DMS 273 treated with DMSO at 0.1 percent for 48 hours (cell line): ENCODE results near the gene SEC24D.

Source experiments
- DNase-seq: peaks from one replicate; lab custom pipeline; 2025; lab: John Stamatoyannopoulos, UW

Gene SEC24D

DNA sequence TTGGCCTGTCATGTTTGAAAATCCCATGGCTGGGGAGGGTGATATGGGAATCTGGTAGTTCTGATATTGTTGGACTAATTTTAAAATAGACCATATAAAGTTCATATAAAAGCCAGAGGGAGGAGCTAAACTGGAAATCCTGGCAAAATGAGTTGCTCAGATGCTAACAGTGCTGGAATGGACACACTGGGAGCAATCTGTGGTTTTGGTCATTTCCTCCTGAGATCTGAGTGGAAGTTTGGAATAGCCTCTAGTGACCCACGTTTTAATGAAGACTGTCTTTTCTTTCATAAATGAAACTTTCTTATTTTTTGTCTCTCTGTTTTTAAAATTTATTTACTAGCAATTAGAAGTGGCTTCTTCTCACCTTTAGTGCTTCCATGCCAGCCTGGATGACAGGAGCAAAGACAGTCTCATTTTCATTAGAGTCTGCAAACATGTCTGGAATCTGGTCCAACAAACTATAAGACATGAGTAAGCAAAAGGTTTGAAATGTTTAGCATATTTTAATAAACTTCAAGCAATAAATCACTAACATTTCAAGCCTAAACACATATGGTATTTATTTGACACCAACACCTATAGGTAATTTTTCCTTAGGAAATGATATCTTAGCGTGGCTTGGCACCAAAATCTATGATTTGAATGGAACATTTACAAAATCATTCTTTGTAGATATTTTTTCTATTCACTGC is 84.2 kb downstream of the SEC24D start:
- DNase-seq = no peak

DNA sequence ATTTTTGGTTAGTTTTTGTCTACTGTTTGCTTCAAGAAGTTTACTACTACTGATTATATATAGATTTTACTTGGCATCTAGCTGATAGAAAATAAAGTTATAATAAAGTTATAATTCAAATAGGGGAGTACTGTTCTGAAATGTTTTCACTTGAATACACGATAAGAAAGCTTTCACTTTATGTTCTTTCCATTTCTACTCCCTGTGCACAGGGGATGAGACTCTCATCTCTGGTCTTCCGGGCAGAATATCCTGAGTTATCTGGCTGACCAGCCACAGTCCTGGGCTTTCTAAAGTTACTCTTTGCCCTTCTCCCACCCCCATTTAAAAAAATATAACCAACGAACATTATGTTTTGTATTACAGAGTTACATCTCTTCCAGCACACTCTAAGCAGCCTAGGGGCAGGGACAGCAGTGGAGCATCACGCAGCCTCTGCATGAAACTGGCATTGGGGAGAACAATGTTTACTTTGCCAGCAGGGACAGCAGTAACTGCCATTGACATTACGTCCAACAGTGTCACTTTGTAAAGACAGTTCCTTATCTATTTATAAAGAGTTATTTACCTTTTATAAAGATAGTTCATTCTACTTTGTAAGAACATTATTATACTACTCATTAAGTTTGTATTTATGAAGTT is 86.5 kb downstream of the SEC24D start:
- DNase-seq = no peak

DNA sequence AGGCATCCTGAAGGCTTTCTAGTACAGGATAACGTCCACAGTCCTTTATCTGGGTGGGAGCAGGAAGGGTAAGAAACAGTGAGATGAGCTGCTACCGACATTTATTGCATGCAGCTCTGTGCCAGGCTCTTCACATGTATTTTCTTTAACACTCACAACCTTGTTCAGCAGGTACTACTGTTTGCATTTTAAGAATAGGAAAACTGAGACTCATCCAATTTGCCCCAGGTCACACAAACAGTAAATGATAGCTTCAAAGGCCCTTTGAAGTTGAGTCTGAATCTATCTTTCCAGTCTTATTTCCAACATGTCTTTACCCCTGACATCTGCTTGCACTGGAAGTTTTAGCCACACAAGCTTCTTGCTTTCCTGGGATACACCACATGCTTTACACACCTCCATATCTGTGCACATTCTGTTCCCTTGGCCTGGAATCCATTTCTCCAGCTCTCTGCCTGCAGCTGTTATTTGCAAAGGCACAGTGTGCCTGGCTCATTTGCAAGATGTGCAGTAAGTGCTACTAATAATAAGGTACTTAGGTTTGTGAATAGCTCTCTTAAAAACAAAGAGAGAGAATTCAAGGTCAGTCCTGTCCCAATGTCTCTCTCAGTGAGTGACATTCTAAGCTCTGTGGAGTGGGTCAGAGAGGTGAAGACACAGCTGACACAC is 89.5 kb downstream of the SEC24D start:
- no peak for DNase-seq

DNA sequence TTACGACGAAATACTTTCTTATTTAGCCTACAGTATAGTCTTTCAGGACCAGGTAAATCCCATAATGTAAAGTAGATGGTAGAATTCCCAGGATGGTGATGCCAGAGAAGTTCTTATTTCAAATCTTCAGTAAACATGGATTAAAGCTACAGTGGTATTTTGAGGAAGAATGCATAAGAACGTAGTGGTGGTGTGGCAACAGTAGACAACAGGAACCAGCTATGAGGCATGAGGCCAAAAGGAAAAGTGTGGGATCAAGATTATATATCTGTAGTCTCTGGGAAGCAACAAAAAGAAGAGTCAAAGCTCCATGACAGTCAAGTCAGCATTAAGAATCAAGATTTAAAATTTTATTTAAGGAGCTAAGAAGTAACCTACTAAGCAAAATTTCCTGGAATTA is 90.6 kb downstream of the SEC24D start:
- DNase-seq = no peak

DNA sequence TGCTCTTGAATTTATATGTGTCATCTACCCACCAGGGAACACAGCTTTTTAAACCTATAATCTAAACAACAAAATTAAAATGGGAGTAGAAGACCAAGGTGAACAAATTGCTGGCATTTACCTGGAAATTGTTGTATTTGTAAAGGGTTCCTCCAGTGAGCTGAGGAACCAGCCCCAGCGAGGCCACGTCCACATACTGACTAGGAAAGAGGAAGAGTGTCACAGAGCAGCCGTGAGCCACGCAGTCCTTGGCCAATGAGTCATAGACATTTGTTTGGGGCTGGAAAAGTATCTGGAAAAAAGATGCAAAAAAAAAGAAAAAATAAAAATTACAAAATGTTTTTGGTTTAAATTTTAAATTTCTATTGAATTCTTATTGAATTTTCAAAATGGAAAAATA is 92.1 kb downstream of the SEC24D start:
- DNase-seq = no peak

DNA sequence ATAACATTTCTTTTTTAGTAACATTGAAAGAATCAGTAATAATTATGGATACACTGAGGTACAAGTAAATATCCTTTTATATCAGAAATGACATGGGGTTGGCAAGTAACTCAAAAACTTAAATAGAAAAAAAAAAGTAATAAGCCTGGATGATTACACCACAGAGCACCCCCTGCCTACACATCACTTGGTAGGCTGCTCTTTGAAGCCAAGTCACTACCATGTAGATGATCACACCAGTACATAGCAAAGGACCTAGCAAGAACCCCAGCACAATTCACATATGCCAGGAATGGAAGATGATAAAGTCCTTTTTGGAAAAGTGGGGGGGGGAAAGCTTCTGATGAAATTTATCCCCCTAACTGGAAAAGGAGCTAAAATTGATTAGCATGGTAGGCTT is 93.9 kb downstream of the SEC24D start:
- DNase-seq = no peak

DNA sequence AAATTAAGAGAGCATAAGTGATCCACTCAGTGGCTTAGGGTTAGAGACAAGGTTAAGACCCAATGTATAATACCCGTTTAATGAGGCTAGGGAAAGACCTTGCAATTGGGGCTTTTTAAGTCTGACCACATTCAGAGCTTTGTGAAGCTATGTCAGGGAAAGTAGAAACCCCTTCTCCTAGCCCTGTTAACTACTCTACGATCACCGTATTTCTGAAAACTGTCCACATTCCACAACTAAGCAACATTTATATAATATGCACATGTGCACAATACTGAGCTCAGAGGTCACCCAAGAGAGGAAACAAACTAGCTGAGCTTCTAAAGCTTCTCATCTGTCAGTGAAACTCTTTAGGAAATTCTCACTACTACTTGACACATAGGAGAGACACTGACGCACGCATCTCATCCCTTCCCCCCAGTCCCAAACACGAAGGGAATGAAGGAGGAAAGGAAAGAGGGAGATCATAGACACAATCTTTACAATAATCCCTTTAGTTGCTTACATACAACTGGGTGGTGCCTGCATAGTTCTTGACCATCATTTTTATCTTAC is 94.5 kb downstream of the SEC24D start:
- DNase-seq = no peak

DNA sequence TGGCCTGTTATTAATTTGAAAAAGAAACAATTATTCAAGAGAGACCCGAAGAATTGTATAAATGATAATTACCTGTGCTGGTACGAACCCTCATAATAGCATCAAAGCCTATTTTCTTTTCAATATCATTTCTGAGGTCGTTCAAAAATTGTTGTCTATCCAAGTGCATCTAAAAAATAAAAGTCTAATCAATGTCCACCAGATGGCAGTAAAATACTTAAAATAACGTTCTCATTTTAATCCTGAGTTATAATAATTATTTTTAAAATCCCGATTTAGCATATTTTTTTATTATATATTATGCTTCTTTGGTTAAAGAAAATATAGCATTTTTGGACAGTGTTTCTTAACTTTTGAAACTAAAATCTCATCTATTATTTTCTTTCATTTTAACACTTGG is 95.1 kb downstream of the SEC24D start:
- no peak for DNase-seq

DNA sequence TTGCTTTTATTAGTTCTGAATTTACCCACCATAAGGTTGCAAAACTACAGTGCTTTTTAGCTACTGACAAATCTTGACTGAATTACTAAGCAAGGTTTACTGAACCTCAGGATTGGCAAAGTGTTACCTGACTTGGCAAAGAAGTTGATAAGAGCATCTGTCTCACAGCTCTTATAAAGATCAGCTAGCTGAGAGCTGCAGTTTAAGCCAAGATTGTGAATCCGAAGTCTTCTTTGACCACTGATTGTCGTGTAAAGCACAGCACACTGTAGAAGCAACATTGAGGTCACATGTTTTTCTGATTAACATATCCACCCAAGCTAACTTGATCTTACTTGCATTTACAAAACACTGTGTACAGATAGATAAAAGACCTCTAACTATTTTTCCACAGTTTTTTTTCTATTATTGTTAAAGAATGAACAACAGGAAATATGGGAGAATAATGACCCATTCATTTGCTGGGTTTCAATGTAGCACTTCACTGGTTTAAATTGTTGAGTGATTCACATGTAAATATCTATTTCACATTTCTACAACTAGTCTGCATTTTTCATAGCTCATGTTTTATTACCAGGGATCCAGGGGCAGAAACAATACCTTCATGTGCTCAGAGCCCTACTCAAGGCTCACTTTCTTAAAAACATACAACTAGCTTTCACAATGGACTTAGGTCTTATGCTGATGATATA is 96.8 kb downstream of the SEC24D start:
- no peak for DNase-seq

DNA sequence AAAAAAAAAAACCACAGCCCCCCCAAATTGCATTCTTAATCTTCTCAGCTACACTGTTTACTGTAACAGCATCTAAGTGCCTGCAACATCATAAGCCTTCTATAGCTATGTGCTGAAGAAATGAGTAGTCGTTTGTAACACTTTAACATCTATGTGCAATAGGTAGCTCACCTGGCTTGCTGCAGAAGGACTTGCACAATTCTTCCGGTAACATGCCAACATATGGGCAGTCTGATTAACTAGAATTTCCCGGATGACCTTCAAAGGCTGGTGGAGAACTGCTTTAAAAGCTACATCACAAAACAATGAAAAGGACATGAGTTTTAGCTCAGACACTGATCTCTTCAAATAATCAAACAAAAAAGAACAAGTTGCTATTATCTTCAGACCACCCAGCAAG is 97.8 kb downstream of the SEC24D start:
- no peak for DNase-seq

DNA sequence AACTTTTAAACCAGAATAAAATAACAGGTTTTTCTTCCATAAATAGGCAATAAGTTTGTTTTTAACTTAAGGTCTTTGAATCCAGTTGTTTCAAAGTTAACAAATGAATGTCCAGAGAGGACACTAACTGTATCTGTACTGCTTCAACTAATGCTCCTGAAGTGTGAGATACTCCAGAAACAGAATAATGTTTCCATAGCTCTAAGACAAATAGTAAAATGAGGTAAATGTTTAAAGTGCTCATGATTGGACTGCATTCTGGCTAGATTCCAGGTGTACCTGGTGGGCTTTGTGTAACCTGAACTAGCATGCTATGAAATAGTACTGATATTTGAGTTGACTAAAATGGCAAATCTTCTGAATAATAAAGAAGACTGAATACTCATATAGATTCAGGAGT is 99.0 kb downstream of the SEC24D start:
- no peak for DNase-seq

DNA sequence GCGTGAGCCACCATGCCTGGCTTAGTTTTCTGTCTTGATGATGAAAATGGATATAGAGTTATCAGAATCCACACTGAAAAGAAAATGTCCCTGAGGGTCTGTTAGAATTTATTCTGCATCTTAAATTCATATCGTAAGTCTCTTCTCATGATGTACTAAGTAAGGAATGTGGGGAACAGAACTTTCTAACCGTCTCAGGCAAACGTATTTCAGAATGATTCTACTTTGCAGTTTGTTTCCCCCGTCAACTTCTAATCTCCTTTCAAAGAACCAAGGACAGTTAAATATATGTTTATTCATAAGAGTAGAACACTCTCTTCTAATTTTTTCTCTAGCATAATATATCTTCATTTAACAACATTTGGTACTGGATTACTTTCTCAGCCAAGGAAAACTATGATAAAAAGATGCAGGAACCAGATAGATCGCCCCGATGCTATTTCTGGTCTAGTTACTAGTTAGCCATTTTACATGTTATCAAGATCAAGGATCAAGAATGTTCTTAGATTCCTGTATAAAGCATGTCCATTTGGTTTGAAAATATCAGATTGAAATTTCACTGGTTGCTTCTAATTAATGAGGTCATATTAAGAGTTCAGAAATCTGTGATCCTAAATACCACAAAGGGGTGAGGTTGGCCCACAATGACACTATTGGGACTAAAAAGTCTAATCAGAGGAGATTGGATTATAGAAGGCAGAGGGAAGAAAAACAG is 101.3 kb downstream of the SEC24D start:
- DNase-seq = no peak

DNA sequence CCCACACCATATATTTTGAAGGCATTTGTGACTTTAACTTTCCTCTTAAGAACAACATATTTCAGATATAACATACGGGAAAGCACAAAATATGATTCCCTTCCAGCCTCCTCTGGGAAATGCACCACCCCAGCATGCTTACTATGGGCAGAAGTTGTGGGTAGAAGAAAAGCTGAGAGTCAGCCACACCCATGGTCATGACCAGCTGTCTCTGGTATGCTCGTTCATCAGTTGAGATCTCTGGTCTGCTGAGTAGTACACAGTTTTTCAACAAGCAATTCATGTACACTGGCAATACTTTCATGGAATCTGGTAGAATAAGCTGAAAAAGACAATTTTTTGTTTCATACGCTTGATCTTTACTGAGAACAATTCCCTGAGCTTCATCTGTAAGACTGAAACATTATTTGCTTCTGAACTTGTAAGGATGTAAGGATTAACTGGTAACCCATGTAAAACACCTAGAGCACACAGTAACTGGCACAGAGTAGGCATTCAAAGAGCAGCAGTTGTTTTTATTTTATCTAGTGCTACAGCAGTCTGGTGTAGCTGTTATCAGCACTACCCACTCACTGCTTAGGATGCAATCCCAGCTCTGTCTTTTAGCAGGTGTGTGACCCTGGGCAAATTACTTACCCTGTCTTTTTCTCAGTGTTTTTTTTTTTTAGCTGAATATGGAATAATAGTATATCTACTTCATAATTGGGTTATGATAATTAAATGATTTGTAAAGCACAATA is 103.2 kb downstream of the SEC24D start:
- no peak for DNase-seq

DNA sequence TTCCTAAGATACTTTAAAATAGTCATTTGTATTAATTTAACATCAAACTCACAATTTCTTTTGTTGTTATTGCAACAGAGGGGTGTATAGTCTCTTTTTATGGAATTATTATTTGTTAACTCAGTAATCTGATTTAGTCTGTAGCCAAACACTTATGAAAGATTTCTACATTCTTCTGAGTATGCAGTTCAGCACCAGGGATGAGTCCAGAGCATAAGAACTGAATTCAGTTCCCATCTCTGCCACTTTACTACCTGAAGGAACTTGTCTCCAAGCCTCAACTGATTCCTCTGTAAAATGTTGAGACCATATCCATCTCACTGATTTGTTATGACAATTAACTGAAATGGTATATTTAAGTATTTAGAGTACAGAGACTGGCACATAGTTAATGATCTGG is 105.2 kb downstream of the SEC24D start:
- no peak for DNase-seq

DNA sequence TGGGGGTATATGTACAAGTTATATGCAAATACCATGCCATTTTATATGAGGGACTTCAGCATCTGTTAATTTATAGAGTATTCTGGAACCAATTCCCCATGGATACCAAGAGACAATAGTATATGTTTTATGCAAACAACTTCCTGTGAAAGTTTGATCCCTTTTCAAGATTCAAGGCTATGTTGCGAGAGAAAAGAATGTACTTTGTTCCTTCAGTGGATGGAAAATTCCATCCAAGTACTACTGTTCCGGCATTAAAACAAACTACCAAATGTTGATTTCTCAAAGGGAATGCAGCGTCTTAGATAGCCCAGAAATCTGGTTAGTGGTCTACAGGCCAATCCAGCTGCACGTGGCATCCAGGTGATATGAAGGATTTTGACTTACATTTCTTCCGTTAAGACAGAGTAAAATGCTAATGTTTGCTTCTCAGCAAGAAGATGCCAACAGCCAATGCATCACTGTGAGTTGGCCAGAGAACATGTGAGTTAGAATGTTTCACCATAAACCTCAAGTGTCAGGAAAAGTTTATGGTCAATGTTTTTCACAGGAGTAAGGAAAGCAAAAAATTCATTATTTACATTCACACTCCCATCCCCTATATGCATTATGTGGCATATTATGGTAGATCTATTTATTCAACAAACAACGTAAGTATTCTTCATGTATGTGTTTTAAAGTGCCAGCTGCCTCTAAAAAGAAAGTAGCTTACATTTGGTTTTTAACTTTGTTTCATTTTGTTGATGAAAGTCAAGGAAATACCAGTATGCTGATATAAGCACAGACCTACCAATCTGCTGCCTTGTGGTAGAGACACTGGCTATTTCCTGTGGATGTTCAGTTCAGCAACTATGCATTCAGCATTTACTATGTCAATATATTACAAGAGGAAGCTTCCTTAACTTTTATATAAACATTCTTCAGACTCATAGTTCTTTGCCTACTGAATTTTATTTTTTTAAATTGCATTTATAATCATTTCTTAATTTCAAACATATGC is 106.3 kb downstream of the SEC24D start:
- no peak for DNase-seq

DNA sequence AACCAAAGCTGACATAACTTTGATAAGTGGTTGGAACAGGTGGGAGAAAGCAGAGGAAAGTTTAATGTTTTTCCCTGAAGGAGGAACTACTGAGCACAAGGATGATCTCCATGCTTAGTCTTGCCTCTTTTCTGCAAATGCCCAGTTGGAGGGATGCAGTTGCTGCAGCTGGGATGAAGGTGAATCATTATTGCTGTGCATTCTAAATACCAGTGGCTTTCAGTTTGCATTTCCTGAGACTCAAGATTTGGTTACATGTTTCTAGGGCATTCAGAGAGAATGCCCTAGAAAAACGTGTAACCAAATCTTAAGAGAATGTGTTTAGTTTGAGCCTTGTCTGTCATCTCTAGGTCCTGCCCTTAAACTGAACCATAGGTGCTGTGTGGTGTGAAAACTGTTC is 108.6 kb downstream of the SEC24D start:
- no peak for DNase-seq

DNA sequence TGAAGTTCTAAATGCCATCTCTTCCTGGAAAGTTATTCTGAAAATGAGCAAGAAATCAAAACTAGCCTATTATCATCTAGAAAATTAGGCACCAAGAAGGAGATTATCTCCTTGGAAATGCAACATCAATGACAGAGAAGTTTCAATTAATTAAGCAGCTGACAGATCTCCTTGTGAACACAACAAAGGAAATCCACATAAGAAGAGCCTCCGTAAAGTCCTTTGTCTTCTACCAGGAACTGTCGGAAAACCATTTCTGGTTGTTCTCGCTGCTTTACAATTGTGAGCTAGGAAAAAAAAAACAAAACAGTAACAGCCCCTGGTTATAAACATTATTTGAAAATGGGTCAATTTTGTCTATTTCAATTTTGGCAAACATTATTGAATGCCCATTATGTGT is 112.6 kb downstream of the SEC24D start:
- DNase-seq = no peak

DNA sequence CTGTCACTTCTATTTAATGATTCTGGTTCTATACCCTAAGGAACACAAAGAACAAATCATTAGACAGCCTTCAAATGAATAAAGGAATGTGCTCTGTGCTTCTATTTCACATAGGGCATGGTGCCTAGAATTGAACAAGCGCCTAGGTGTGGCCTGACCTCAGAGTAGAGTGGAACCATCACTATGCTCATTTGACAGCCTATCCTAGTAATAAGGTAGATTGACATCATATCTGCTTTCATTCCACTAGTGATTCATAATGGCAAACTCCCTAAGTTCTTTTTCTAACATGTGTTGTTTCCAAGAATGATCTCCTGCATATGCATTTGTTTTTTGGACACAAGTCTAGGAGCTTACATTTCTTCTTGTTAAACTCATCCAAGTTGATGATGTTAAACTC is 114.2 kb downstream of the SEC24D start:
- DNase-seq = no peak

DNA sequence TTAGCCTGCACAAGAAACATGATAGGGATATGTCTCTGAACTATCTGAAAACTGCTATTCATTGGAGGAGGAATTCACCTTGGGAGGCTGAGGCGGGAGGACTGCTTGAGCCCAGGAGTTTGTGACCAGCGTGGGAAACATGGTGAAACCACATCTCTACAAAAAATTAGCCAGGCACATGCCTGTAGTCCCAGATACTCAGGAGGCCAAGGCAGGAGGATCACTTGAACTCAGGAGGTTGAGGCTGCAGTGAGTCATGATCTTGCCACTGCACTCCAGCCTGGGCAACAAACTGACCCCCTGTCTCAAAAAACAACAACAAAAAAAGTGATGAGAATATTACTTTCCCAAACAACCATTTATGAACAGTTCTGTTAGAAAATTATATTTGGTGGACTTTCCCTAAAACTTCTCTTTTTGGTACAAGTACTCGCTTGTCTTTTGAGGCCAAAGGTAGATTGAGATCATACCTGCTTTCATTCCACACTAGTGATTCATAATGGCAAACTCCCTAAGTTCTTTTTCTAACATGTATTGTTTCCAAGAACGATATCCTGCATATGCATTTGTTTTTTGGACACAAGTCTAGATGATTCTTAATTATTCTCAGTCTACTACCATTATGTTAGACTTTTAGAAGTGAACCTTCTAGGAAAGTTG is 117.3 kb downstream of the SEC24D start:
- DNase-seq = no peak
